Osteocyte (in vitro differentiated cells): ENCODE measurements around the gene ARL17A. TPM values are rescaled to one million over a fixed set of nuclear protein-coding genes. Genes with fewer than 3 reads are reported as not detected.
"Not testable (repeated sequence)": the region's sequence is repeated elsewhere in the genome, so short reads cannot be mapped to it uniquely, and the experiment has no call there.

ENCODE experiments used
- DNase-seq: peaks from one replicate; pipeline ENCODE4 v3.0.0; 2021; ENCODE audit warnings: mixed read lengths; ENCODE audit not compliant: unreplicated experiment; ENCODE audit errors: extremely low spot score
- H3K27ac Mint-ChIP-seq: one replicate; pipeline ENCODE4 v1.8.0; 2021; ENCODE audit warnings: mild to moderate bottlenecking, mixed read lengths; ENCODE audit not compliant: unreplicated experiment
- H3K27me3 Mint-ChIP-seq: one replicate; pipeline ENCODE4 v1.8.0; 2021; ENCODE audit warnings: mixed read lengths; ENCODE audit not compliant: unreplicated experiment
- H3K36me3 Mint-ChIP-seq: one replicate; pipeline ENCODE4 v1.8.0; 2021; ENCODE audit warnings: mixed read lengths; ENCODE audit not compliant: unreplicated experiment
- H3K4me1 Mint-ChIP-seq: one replicate; pipeline ENCODE4 v1.8.0; 2021; ENCODE audit warnings: mixed read lengths; ENCODE audit not compliant: unreplicated experiment
- H3K4me3 Mint-ChIP-seq: one replicate; pipeline ENCODE4 v1.8.0; 2021; ENCODE audit warnings: mild to moderate bottlenecking, moderate library complexity, mixed read lengths; ENCODE audit not compliant: unreplicated experiment
- H3K9me3 Mint-ChIP-seq: one replicate; pipeline ENCODE4 v1.8.0; 2021; ENCODE audit warnings: mixed read lengths; ENCODE audit not compliant: unreplicated experiment
- long read RNA-seq: library from polyadenylated mRNA; unstranded; transcript quantifications from one replicate; pipeline ENCODE4 v2.0.0, GENCODE V29; 2021
- total RNA-seq: library from RNA; stranded (reverse); gene quantifications from 2 replicates; pipeline ENCODE4 v1.2.1, GENCODE V29; 2021

ARL17A gene
- total RNA-seq, result 9.2 and 9.5 TPM in 2 replicates
- long read RNA-seq, transcript ARL17A-202 (4 exons, 3,945 nt), result major isoform, 21 of 45 reads
- long read RNA-seq, partial matches to known transcripts, result 1 of 45 reads
- long read RNA-seq, other reads (novel, unspliced or antisense), result 22 of 45 reads

- not testable (repeated sequence) for H3K36me3 Mint-ChIP-seq, H3K27me3 Mint-ChIP-seq, H3K9me3 Mint-ChIP-seq, H3K27ac Mint-ChIP-seq, H3K4me1 Mint-ChIP-seq
- DNase-seq, result peak; percentile 93
- H3K4me3 Mint-ChIP-seq, result peak within 1 kb of the TSS; percentile 61
Observed at GRCh38 chr17:46579083-46580075, at the start of gene ARL17A. TSS of gene ARL17A (minus strand) at chr17:46579691. CDS start at chr17:46576322, 3,369 bp downstream.

DNA sequence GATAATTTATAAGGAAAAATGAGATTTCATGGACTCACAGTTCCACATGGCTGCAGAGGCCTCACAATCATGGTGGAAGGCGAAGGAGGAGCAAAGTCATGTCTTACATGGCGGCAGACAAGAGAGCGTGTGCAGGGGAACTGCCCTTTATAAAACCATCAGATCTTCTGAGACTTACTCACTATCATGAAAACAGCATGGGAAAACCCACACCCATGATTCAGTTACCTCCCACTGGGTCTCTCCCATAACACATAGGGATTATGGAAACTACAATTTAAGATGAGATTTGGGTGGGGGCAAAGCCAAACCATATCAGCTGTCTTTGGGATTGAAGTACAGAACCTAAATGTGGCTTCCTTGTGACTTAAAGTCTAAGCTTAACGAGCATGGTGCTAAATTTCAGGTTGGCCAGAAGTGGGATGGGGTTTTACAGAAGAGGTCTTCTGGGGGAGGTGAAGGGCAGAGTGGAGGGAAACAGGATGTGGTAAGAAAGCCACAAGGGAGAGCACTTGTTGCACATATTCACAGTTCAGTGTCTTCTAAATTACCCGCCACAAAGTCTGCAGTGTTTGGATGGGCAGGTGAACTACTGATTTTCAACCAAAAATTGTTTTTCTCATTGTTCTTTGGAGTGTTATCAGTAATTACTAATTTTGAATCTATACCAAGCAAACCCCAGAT lies 49.4 kb upstream of the ARL17A start:
- not testable (repeated sequence) for H3K27me3 Mint-ChIP-seq, H3K4me3 Mint-ChIP-seq, H3K27ac Mint-ChIP-seq, H3K9me3 Mint-ChIP-seq, DNase-seq, H3K4me1 Mint-ChIP-seq, H3K36me3 Mint-ChIP-seq

GRCh38 chr17:46627452-46627851 lies 48.0 kb upstream of the ARL17A start:
- not testable (repeated sequence) for H3K36me3 Mint-ChIP-seq, H3K9me3 Mint-ChIP-seq, H3K27ac Mint-ChIP-seq, H3K4me3 Mint-ChIP-seq, H3K27me3 Mint-ChIP-seq, DNase-seq, H3K4me1 Mint-ChIP-seq

GRCh38 chr17:46624726-46625125 lies 45.2 kb upstream of the ARL17A start:
- not testable (repeated sequence) for H3K4me1 Mint-ChIP-seq, H3K27me3 Mint-ChIP-seq, H3K9me3 Mint-ChIP-seq, H3K4me3 Mint-ChIP-seq, H3K36me3 Mint-ChIP-seq, DNase-seq, H3K27ac Mint-ChIP-seq

DNA sequence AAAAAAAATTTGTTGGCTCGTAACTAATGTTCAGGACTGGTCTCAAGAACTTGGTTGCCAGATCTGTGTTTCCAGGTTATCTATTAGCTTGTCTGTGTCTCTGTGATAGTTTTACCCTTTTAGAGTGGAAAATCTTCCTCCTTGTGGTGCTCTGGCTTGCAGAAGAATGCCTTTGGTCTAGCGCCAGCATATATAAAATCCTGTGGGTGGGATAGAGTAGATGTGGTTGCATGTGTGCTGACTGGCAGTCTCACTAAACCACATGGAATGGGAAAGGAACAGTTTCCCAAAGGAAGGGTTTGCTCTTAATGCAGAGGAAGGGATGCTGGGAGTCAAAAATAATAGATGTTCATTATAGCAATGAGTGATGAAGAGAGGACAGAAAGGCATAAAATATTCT lies 44.3 kb upstream of the ARL17A start:
- not testable (repeated sequence) for H3K4me1 Mint-ChIP-seq, DNase-seq, H3K9me3 Mint-ChIP-seq, H3K36me3 Mint-ChIP-seq, H3K27ac Mint-ChIP-seq, H3K4me3 Mint-ChIP-seq, H3K27me3 Mint-ChIP-seq

DNA sequence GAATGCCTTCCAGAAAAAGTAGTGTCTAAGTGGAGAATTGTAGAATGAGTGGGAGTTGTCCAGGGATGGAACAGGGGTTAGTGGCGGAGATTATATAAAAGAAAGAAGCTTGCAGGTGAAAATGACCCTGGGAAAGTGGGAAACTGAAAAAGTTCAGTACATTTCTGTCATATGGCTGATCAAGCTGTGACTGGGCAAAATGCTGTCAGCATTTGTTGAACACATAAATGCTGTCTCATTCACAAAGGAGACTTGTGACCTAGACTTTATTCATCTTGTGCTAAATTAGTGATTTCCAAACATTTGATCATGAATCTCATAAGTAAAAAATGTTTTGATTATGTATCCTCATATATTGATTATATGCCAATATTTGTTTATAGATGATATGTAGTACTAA lies 39.5 kb upstream of the ARL17A start:
- not testable (repeated sequence) for H3K27me3 Mint-ChIP-seq, H3K9me3 Mint-ChIP-seq, DNase-seq, H3K4me3 Mint-ChIP-seq, H3K4me1 Mint-ChIP-seq, H3K36me3 Mint-ChIP-seq, H3K27ac Mint-ChIP-seq

DNA sequence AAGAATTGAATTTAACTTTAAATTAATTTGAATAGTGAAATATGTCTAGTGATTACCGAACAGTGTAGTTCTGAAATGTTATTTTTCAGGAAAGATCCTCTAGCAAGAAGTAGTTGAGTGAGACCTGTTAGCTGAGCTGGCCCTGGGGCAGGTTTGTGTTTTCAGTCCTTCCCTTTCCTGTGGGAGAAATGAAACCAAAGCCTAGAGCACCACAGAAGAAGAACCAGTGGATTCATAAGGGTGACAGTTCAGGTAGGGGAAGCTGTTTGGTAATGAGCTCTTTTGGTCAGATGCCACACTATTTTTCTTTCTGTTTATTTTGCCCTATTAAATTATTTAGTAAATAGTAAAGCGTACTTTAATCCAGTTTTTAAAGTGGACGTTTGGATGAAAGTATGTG lies 37.6 kb upstream of the ARL17A start:
- H3K27ac Mint-ChIP-seq, H3K4me3 Mint-ChIP-seq, H3K4me1 Mint-ChIP-seq, H3K9me3 Mint-ChIP-seq, DNase-seq, H3K27me3 Mint-ChIP-seq, H3K36me3 Mint-ChIP-seq: not testable (repeated sequence)

DNA sequence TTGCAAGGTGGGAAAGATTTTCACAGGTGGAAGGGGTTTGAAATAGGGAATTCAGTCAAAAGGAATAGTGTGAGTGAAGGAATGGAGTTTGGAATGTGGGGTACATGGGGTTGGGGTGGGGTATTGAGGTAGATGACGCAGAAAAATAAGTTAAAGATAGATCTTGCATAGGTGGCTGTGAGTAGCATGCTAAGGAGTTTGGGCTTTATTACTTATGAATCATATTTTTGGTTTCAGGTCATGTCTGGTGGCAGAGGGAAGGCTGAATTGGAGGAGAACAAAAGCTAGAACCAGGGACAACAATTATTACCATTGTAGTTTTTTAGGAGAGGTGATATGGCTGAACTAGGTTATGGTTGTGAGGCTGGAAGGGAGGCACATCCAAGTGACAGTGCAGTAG lies 34.4 kb upstream of the ARL17A start:
- H3K27me3 Mint-ChIP-seq, DNase-seq, H3K9me3 Mint-ChIP-seq, H3K4me1 Mint-ChIP-seq, H3K4me3 Mint-ChIP-seq, H3K27ac Mint-ChIP-seq, H3K36me3 Mint-ChIP-seq: not testable (repeated sequence)

DNA sequence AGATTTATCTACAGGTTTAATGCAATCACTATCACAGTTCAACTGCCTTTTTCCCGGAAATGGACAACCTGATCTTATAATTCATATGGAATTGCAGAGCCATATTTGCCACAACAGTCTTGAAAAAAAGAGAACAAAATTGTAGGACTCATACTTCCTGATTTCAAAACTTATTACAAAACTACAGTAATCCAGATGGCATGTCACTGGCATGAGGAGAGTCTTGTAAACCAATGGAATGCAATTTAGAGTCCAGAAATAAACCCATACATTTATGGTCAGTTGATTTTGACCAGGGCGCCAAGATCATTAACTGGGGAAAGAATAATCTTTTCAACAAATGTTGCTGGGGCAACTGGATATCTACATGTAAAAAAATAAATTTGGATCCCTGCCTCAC lies 31.8 kb upstream of the ARL17A start:
- not testable (repeated sequence) for H3K36me3 Mint-ChIP-seq, H3K27me3 Mint-ChIP-seq, DNase-seq, H3K9me3 Mint-ChIP-seq, H3K4me1 Mint-ChIP-seq, H3K27ac Mint-ChIP-seq, H3K4me3 Mint-ChIP-seq

GRCh38 chr17:46603125-46603524 lies 23.6 kb upstream of the ARL17A start:
- H3K27me3 Mint-ChIP-seq, H3K36me3 Mint-ChIP-seq, DNase-seq, H3K4me1 Mint-ChIP-seq, H3K9me3 Mint-ChIP-seq, H3K27ac Mint-ChIP-seq, H3K4me3 Mint-ChIP-seq: not testable (repeated sequence)

- H3K27me3 Mint-ChIP-seq, H3K4me3 Mint-ChIP-seq, H3K27ac Mint-ChIP-seq, DNase-seq, H3K9me3 Mint-ChIP-seq, H3K4me1 Mint-ChIP-seq, H3K36me3 Mint-ChIP-seq: not testable (repeated sequence)
Observed at GRCh38 chr17:46600767-46601166, 21.3 kb upstream of the ARL17A start.

DNA sequence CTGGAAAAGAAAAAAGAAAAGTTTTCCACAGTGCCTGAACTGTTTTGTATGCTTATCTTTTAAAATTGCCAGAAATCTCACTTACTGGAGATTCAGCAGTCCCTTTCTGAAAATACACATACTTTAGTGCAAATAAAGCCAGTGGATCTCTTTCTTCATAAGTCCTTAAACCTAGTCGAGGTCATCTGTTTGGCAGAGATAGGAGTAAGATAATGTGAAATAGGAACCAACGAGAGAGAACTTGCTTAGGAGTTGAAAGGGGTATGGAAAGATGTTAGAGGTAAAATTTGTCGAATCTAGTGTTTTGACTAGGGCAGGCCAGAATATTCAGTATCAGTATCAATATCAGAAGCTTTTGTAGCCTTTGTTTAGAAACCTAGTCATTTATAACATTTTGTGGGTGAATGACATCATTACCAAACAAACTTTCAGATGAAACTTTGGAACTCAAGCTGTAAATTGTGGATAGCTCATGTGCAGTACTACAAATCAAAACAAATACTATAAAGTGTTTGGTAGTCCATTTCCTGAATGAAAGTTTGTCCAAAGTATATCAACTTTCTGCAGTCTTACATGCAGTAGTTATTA lies 18.9 kb upstream of the ARL17A start:
- not testable (repeated sequence) for H3K4me1 Mint-ChIP-seq, H3K27me3 Mint-ChIP-seq, DNase-seq, H3K36me3 Mint-ChIP-seq, H3K9me3 Mint-ChIP-seq, H3K4me3 Mint-ChIP-seq, H3K27ac Mint-ChIP-seq
